OCI-LY3 (cell line): ENCODE data around the gene MAFB.
"Not testable (repeated sequence)": the region's sequence is repeated elsewhere in the genome, so short reads cannot be mapped to it uniquely, and the experiment has no call there.

ENCODE experiments used
- H2AFZ ChIP-seq: fragments of 200-600, 300-600 bp; shearing (Covaris generic); 2 replicates; pipeline ENCODE4 v1.6.0; 2014; ENCODE audit warnings: antibody characterized with exemption, low read depth, low read length
- H3K27ac ChIP-seq: fragments of 200-600, 300-600 bp; sonication (generic); 2 replicates; pipeline ENCODE4 v1.5.1; 2014; ENCODE audit warnings: mild to moderate bottlenecking, low read length, moderate library complexity, mixed read lengths
- H3K27me3 ChIP-seq: fragments of 200-600, 300-600 bp; sonication (generic); 2 replicates; pipeline ENCODE4 v1.6.1; 2014; ENCODE audit warnings: low read depth, low read length, mixed read lengths
- H3K36me3 ChIP-seq: fragments of 200-600, 300-600 bp; sonication (generic); replicated peaks from 2 replicates; pipeline ENCODE3; 2014; ENCODE audit warnings: low read depth, low read length, mixed read lengths
- H3K4me1 ChIP-seq: fragments of 300-600, 200-600 bp; sonication (generic); 2 replicates; pipeline ENCODE4 v1.6.1; 2014; ENCODE audit warnings: low read length, mixed read lengths
- H3K4me2 ChIP-seq: fragments of 200-600, 300-600 bp; sonication (generic); 2 replicates; pipeline ENCODE4 v1.6.1; 2014; ENCODE audit warnings: low read length, mixed read lengths
- H3K4me3 ChIP-seq: fragments of 300-600, 200-600 bp; sonication (generic); 2 replicates; pipeline ENCODE4 v1.5.1; 2014; ENCODE audit warnings: antibody characterized with exemption, mild to moderate bottlenecking, low read length, moderate library complexity
- H3K79me2 ChIP-seq: fragments of 300-600, 200-600 bp; shearing (Covaris generic); 2 replicates; pipeline ENCODE4 v1.6.1; 2014; ENCODE audit warnings: mild to moderate bottlenecking, low read length, mixed read lengths
- H3K9ac ChIP-seq: fragments of 300-600, 200-600 bp; shearing (Covaris generic); 2 replicates; pipeline ENCODE4 v1.6.0; 2014; ENCODE audit warnings: mild to moderate bottlenecking, low read length, moderate library complexity
- H3K9me3 ChIP-seq: fragments of 200-600, 300-600 bp; shearing (Covaris generic); 2 replicates; pipeline ENCODE4 v1.6.1; 2014; ENCODE audit warnings: low read length, mixed read lengths; ENCODE audit not compliant: insufficient read depth
- H4K20me1 ChIP-seq: fragments of 200-600, 300-600 bp; sonication (generic); 2 replicates; pipeline ENCODE4 v1.6.1; 2016; ENCODE audit warnings: low read length, mixed read lengths; ENCODE audit not compliant: insufficient read depth
- CTCF ChIP-seq: fragments of 200-600, 300-600 bp; sonication (generic); IDR thresholded peaks from 2 replicates; pipeline ENCODE4 v1.5.1; 2014; ENCODE audit warnings: antibody characterized with exemption, low read length, low read depth
- EZH2phosphoT487 ChIP-seq: fragments of 200-600 bp; shearing (Covaris generic); IDR thresholded peaks from 2 replicates; pipeline ENCODE4 v1.6.1; 2018; ENCODE audit warnings: antibody characterized with exemption, mixed run types, low read depth

Gene MAFB

GRCh38 chr20:40689100-40689942 lies at the start of gene MAFB:
Gene MAFB, minus strand, starts transcription at chr20:40689236. Its CDS starts 386 bp downstream, at chr20:40688850.
- Histone ChIP-seq H3K9me3 (no peaks in the 10 kb centered on the region), H3K79me2 (no peaks in the 10 kb centered on the region), H3K4me2 (peak within 1 kb of the TSS; percentile 76), H3K27ac (peak within 1 kb of the TSS; percentile 43), H2AFZ (peak within 1 kb of the TSS; percentile 81), H3K4me1 (no peaks in the 10 kb centered on the region), H3K36me3 (no peaks in the 10 kb centered on the region), H3K27me3 (peaks cover 10% of the 10 kb centered on the region; the same call in 1 of the 2 replicates), H4K20me1 (no peaks in the 10 kb centered on the region), H3K4me3 (peak within 1 kb of the TSS; percentile 82), H3K9ac (peak within 1 kb of the TSS; percentile 66)
- TF ChIP-seq CTCF (no peak), EZH2phosphoT487 (no peak)

- H3K4me1 ChIP-seq: peaks cover 13% of the 10 kb centered on the region
- not testable (repeated sequence) for H4K20me1 ChIP-seq, H3K27me3 ChIP-seq, H3K79me2 ChIP-seq, H2AFZ ChIP-seq, H3K4me3 ChIP-seq, H3K36me3 ChIP-seq, H3K4me2 ChIP-seq, H3K9me3 ChIP-seq, H3K27ac ChIP-seq, H3K9ac ChIP-seq
Measured at GRCh38 chr20:40736468-40736867, 47.4 kb upstream of the MAFB start.

- Histone ChIP-seq H3K9me3 (no peaks in the 10 kb centered on the region), H3K4me2 (no peak overlapping the region), H3K79me2 (no peaks in the 10 kb centered on the region), H3K36me3 (no peaks in the 10 kb centered on the region), H3K27ac (no peak overlapping the region), H2AFZ (peak overlapping the region; percentile 24; the same call in 1 of the 2 replicates), H3K4me1 (peaks cover 5% of the 10 kb centered on the region; the same call in 1 of the 2 replicates), H3K9ac (no peak overlapping the region), H4K20me1 (no peaks in the 10 kb centered on the region), H3K27me3 (peaks cover 8% of the 10 kb centered on the region), H3K4me3 (no peak overlapping the region)
- TF ChIP-seq EZH2phosphoT487 (no peak), CTCF (no peak)
Measured at GRCh38 chr20:40728996-40729395, 40.0 kb upstream of the MAFB start.

GRCh38 chr20:40728470-40728869 lies 39.4 kb upstream of the MAFB start:
- H3K4me2 ChIP-seq: no peak overlapping the region
- H3K79me2 ChIP-seq: no peaks in the 10 kb centered on the region
- H3K27ac ChIP-seq: no peak overlapping the region
- peak; percentile 66 for TF ChIP-seq CTCF
- no peak for TF ChIP-seq EZH2phosphoT487
- H4K20me1 ChIP-seq: no peaks in the 10 kb centered on the region
- peaks cover 3% of the 10 kb centered on the region for H3K27me3 ChIP-seq
- H3K36me3 ChIP-seq: no peaks in the 10 kb centered on the region
- no peak overlapping the region for H2AFZ ChIP-seq
- H3K4me3 ChIP-seq: no peak overlapping the region
- H3K9me3 ChIP-seq: no peaks in the 10 kb centered on the region
- H3K4me1 ChIP-seq: peaks cover 5% of the 10 kb centered on the region; the same call in 1 of the 2 replicates
- no peak overlapping the region for H3K9ac ChIP-seq
